DMS 273 treated with DMSO at 0.1 percent for 48 hours (cell line): ENCODE results near the gene DEAF1.
A peak's percentile ranks its signal among the peaks of the same experiment; 100 is the strongest.
"Not testable (repeated sequence)": the region's sequence is repeated elsewhere in the genome, so short reads cannot be mapped to it uniquely, and the experiment has no call there.

Experiments
- DNase-seq: peaks from one replicate; lab custom pipeline; 2025; lab: John Stamatoyannopoulos, UW

The DEAF1 gene, protein sequence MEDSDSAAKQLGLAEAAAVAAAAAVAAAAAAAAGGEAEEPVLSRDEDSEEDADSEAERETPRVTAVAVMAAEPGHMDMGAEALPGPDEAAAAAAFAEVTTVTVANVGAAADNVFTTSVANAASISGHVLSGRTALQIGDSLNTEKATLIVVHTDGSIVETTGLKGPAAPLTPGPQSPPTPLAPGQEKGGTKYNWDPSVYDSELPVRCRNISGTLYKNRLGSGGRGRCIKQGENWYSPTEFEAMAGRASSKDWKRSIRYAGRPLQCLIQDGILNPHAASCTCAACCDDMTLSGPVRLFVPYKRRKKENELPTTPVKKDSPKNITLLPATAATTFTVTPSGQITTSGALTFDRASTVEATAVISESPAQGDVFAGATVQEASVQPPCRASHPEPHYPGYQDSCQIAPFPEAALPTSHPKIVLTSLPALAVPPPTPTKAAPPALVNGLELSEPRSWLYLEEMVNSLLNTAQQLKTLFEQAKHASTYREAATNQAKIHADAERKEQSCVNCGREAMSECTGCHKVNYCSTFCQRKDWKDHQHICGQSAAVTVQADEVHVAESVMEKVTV

DNA sequence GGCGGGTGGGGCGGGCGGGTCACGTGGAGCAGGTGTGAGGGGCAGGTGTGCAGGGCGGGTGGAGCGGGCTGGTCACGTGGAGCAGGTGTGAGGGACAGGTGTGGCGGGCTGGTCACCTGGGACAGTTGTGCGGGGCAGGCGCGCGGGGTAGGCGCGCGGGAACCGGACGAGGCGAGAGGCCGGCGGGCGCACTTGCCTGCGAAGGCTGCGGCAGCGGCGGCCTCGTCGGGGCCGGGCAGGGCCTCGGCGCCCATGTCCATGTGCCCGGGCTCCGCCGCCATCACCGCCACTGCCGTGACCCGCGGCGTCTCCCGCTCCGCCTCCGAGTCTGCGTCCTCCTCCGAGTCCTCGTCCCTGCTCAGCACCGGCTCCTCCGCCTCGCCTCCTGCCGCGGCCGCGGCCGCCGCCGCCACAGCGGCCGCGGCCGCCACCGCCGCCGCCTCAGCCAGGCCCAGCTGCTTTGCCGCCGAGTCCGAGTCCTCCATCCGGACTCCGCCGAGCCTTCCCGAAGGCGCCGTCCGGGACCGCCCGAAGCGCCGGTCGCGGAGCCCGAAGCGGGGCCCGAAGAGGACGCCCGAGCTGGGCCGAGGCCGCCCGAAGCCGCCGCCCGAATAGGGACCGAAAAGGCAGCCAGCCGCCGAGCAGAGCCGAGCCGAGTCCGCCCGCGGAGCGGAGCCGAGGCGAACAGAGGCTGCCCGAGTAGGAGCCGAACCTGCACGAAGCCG, at the start of gene DEAF1:
TSS of gene DEAF1 (minus strand) at position 660 of the 725 bp plus-strand sequence. CDS start at position 485, 175 bp downstream.
- peak; percentile 76 for DNase-seq

DNA sequence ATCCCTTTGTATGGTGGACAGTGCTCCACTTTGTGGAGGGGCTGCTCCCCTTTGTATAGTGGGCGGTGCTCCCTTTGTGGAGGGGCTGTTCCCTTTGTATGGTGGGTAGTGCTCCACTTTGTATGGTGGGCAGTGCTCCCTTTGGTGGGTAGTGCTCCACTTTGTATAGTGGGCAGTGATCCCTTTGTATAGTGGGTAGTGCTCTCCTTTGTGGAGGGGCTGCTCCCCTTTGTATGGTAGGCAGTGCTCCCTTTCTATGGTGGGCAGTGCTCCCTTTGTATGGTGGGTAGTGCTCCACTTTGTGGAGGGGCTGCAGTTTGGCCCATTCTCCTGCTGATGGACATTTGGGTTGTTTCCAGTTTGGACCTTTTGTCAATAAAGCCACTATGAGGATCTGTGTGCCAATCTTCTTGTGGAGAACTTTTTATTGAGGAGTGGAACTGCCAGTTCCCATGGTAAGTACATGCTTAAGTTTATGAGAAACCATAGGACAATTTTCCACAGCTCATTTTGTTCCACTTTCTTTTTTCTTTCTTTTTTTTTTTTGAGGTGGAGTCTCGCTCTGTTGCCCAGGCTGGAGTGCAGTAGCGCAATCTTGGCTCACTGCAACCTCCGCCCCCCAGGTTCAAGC, 47.7 kb upstream of the DEAF1 start:
- no peak for DNase-seq

GRCh38 chr11:742156-742546, 47.1 kb upstream of the DEAF1 start:
- no peak for DNase-seq

DNA sequence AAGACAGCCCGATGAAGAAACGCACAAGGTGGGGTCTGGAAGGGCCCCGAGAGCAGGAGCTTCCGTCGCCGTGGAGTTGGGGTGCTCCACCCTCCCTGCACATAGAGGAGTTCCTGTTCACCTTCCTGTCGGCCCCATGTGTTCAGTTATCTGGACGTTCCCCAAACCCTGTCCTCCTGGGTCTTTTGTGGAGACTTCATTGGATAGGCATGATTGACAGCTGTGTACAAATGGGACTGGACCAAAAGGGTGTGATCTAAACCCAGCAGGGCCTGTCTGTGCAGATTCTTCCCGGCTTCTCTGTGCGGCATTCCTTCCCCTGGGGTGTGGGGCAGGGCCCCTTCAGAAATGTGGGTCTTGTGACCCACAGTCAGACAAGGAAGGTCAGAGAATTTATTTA, 42.9 kb upstream of the DEAF1 start:
- not testable (repeated sequence) for DNase-seq

GRCh38 chr11:737366-737765, 42.3 kb upstream of the DEAF1 start:
- no peak for DNase-seq

- not testable (repeated sequence) for DNase-seq
Observed at GRCh38 chr11:734541-734940, 39.5 kb upstream of the DEAF1 start.

DNA sequence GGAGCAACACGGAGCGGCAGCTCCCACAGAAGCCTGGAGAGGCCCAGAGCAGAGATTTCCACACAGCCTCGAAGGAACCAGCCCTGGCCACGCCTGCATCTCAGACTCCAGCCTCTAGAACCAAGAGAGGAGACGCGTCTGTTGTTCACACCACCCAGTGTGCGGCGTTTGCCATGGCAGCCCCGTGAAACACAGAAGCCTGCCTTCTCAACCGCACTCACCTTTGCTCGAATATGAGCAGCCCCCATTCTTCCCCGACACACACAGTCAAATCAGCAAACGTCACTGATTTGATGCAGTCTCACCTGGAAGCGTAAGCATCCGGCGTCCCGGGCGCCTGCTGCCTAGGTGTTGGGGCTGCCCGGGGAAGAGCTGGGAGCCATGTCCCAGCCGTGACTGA, 38.0 kb upstream of the DEAF1 start:
- DNase-seq = no peak

GRCh38 chr11:729492-730074, 34.6 kb upstream of the DEAF1 start:
- no peak for DNase-seq

- no peak for DNase-seq
Observed at GRCh38 chr11:728901-729491, 34.0 kb upstream of the DEAF1 start.

DNA sequence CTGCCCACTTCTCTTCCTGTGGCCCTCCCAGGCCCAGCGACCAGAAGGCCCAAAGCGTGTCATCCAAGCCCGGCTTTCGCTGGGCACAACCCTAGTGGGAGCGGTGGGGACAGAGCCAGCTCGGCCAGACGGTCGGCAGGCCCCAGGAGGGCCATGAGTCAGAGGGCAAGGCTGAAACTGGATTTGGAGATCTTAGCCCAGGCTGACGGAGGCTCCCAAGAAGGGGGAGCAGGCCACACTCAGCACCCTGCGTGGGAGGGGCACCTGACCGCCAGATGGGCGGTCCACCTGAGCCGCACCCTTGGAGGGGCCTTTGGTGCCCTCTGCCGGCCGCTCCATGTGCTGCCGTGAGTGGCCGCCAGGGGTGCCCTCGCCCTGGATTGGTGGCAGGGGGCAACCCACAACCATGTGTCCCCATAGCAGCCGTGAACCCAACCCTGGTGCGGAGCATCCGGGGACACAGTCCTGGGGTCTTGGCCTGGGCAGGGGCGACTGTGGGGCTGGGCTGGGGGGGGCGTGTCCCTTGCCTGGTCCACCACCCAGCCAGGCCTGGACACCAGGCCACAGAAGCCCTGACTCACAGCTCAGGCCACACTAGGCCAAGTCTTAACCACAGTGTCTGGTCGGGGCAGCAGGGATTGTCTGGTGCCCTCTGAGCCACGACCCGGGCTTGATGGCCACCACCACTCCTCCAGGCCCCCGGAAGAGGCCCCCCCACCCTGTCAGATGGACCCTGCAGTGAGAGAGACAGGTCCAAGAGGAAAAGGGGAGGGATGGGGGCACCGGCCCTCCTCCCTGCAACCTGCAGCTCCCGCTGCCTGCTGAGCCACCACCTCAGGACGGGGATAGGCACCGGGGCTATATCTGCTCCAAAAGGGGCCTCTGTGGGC, 33.1 kb upstream of the DEAF1 start:
- no peak for DNase-seq

DNA sequence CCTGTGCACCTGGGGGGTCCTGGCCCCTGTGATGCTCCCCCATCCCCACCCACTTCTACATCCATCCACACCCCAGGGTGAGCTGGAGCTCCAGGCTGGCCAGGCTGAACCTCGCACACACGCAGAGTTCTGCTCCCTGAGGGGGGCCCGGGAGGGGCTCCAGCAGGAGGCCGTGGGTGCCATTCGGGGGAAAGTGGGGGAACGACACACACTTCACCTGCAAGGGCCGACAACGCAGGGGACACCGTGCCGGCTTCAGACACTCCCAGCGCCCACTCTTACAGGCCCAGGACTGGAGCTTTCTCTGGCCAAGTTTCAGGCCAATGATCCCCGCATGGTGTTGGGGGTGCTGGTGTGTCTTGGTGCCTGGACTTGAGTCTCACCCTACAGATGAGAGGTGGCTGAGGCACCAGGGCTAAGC, 32.3 kb upstream of the DEAF1 start:
- DNase-seq = no peak

GRCh38 chr11:726278-727220, 31.5 kb upstream of the DEAF1 start:
- no peak for DNase-seq

- DNase-seq = no peak
Observed at GRCh38 chr11:725624-726202, 30.7 kb upstream of the DEAF1 start.

GRCh38 chr11:724778-725386, 29.9 kb upstream of the DEAF1 start:
- DNase-seq = no peak

DNA sequence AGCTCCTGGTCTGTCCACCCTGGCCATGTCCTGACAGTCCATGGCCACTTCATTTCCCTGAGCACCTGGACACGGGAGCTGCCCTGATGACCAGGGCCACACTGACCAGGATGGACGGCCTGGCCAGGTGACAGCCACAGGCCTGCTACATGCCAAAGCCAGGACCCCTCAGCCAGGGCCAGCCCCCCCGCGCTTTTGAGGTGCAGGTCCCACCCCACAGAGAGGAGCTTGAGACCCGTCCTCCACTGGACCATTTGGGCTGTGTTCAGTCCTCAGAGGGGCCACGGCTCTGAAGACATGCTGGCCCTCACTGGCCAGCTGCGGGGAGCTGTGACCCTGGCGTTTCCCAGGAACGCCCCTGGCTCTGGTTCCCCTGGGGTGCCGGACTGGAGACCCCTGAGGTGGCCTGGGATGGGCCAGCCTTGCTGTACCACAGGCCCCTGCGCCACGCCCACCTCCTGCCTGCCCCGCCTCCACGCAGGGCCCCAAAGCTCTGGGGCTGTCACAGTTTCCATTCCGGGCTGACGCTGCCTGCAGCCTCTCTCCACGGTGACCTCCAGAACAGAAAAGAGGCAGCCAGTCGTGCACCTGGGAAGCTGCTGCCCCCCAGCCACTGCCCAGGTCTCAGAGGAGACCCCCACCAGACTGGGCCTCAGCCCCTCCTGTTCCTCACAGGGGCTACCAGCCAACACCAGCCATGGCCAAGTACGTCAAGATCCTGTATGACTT, 29.2 kb upstream of the DEAF1 start:
- DNase-seq = no peak

- no peak for DNase-seq
Observed at GRCh38 chr11:723120-723883, 28.3 kb upstream of the DEAF1 start.

DNA sequence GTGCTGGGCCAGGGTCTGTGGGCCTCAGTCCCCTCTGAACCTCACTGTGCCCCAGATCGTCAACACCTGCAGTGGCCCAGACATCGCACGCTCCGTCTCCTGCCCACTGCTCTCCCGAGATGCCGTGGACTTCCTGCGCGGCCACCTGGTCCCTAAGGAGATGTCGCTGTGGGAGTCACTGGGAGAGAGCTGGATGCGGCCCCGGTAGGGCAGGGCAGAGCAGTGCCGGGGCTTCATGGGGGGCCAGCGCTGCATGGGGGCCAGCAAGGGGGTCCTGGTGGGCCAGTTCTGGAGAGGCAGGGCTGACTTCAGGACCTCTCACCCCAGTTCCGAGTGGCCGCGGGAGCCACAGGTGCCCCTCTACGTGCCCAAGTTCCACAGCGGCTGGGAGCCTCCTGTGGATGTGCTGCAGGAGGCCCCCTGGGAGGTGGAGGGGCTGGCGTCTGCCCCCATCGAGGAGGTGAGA, 27.4 kb upstream of the DEAF1 start:
- no peak for DNase-seq
